Neural crest cell (in vitro differentiated cells): Measurements from ENCODE around the gene GMCL2. TPM values are rescaled to one million over a fixed set of nuclear protein-coding genes. Genes with fewer than 3 reads are reported as not detected.

ENCODE experiments used
- DNase-seq: peaks from one replicate; pipeline ENCODE4 v3.0.0; 2021; ENCODE audit warnings: low read depth, mixed read lengths, low spot score
- H3K27ac Mint-ChIP-seq: one replicate; pipeline ENCODE4 v1.8.0; 2021; ENCODE audit warnings: mild to moderate bottlenecking, mixed read lengths; ENCODE audit not compliant: unreplicated experiment
- H3K27me3 Mint-ChIP-seq: 2 replicates; pipeline ENCODE4 v1.8.0; 2021; ENCODE audit warnings: low read depth, mild to moderate bottlenecking, mixed read lengths
- H3K36me3 Mint-ChIP-seq: 2 replicates; pipeline ENCODE4 v1.8.0; 2021; ENCODE audit warnings: low read depth, mild to moderate bottlenecking, mixed read lengths
- H3K4me1 Mint-ChIP-seq: 2 replicates; pipeline ENCODE4 v1.8.0; 2021; ENCODE audit warnings: mixed read lengths
- H3K4me3 Mint-ChIP-seq: one replicate; pipeline ENCODE4 v1.8.0; 2021; ENCODE audit warnings: mild to moderate bottlenecking, mixed read lengths
- H3K9me3 Mint-ChIP-seq: 2 replicates; pipeline ENCODE4 v1.8.0; 2021; ENCODE audit warnings: mixed read lengths
- total RNA-seq: library from RNA; stranded (reverse); gene quantifications from 2 replicates; pipeline ENCODE4 v1.2.1, GENCODE V29; 2021
- TF ChIP-seq, protein P1 (sequence below): fragments of 200-600 bp; sonication (generic); conservative IDR thresholded peaks from 2 replicates; pipeline ENCODE4 v1.5.0; 2021; ENCODE audit warnings: antibody characterized with exemption, mild to moderate bottlenecking

GMCL2 gene
- total RNA-seq, 1 donor from 2014 or later = not detected

DNA sequence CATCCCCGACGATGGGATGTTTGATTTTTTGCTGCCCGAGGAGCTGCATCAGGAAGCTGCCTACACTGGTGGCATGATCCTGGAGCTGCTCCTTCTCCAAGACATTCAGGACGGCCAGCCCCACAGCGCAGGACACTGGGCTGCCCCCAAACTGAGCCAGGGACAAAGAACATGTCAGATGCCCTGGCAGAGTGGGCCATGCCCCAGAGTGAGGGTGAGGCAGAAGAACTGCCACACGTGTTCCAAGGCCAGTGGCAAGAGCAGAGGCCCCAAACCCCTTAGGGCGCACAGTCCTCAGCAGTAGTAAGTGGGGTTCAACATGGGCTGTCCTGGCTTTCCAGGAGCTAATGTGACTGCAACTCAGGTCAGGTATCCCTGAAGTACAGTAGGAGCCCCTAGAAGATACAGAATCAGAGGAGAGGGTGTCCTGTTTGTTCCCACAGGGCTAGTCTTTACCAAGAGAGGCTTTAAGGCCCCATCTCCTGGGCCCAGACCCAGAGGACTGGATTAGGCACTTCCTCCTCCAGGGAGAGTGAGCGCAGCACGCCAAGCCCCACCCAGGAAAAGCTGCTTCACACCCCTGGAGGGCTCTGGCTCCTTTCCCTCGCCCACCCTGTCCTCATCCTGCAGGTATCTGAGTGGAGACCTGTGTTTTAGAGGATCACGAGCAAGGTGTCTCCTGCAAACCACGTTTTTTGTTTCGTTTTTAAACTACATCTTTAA, 28.3 kb upstream of the GMCL2 start:
- Mint-ChIP-seq H3K27ac (no peak overlapping the region), H3K36me3 (peaks cover 51% of the 10 kb centered on the region), H3K4me3 (peak overlapping the region; percentile 95), H3K4me1 (peaks cover 10% of the 10 kb centered on the region), H3K9me3 (no peaks in the 10 kb centered on the region), H3K27me3 (peaks cover 44% of the 10 kb centered on the region)
- TF ChIP-seq, protein P1, sequence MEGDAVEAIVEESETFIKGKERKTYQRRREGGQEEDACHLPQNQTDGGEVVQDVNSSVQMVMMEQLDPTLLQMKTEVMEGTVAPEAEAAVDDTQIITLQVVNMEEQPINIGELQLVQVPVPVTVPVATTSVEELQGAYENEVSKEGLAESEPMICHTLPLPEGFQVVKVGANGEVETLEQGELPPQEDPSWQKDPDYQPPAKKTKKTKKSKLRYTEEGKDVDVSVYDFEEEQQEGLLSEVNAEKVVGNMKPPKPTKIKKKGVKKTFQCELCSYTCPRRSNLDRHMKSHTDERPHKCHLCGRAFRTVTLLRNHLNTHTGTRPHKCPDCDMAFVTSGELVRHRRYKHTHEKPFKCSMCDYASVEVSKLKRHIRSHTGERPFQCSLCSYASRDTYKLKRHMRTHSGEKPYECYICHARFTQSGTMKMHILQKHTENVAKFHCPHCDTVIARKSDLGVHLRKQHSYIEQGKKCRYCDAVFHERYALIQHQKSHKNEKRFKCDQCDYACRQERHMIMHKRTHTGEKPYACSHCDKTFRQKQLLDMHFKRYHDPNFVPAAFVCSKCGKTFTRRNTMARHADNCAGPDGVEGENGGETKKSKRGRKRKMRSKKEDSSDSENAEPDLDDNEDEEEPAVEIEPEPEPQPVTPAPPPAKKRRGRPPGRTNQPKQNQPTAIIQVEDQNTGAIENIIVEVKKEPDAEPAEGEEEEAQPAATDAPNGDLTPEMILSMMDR = no peak
- no peak for DNase-seq

DNA sequence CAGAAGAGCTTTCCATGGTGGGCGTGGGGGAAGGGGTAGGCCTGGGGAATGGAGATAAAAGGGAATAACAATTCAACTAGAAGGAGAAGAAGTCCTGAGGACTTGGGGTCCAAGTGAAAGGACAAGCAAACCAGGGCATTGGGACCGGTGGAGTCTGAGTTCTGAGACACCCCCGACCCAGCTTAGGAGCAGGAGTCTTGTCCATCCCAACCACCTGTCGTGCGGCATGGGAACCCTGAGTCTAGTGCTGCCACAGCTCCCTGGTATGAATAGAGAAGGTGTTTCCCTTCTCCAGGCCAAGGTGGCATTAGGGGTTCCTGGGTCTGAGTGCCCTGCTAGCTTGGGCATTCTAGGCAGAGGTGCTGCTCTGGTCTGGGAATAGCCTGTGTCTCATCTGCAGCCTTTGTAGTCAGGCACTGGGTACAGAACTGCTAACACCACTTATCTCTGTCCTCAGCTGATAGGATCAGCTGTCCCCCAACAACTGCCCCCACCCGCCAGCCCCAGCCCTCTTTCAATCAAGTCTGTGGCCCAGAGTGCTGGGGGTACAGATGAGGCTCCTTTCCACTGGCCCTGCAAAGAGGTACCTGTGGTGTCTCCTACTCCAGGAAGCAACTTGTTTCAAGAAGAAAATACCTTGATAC, 27.1 kb upstream of the GMCL2 start:
- no peaks in the 10 kb centered on the region for H3K9me3 Mint-ChIP-seq
- peaks cover 20% of the 10 kb centered on the region for H3K4me1 Mint-ChIP-seq
- H3K36me3 Mint-ChIP-seq = peaks cover 56% of the 10 kb centered on the region
- H3K4me3 Mint-ChIP-seq = peak overlapping the region; percentile 95
- TF ChIP-seq, protein P1 = no peak
- H3K27ac Mint-ChIP-seq = peak overlapping the region; percentile 40
- H3K27me3 Mint-ChIP-seq = peaks cover 55% of the 10 kb centered on the region
- no peak for DNase-seq

DNA sequence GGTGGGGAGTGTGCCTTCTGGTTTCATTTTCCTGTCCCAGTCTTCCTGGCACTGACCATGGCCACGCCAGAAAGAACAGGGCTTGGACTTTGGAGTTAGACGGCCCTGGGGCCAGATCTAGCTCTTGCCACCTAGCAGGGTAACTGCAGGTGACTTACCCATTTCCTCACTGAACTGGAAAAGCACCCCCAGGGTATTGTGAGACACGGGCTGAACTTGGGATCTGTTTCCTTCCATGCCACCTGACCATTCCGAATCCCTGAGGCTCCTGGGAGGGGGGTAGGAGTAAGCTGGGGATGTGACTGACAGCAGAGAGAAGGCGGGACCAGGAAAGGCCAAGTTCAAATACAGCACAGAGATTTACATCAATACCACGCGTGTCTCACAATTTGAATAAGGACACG, 26.6 kb upstream of the GMCL2 start:
- no peak for DNase-seq
- peak overlapping the region; percentile 40 for H3K27ac Mint-ChIP-seq
- TF ChIP-seq, protein P1 = no peak

DNA sequence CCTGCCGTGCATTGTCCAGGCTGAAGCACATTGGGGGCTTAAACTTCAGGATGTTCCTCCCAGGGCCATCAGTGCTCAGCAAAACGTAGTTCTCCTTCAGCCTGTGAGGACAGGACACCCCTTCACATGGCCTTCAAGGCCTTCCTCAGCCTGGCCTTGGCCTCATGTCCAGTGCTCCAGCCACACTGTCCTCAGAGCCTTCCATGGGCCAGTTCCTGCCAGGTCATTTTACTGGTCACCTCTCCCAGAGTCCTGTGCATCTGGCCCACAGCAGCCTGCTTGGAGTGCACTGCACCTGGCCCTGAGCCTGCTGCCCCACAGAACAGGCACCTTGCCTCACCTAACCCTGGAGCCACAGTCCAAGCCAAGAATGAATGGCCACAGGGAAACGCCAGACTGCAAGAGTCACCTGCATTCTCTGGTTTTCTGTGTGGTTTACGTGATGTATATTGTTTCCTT, 25.9 kb upstream of the GMCL2 start:
- TF ChIP-seq, protein P1 = no peak
- DNase-seq = no peak
- no peak overlapping the region for H3K27ac Mint-ChIP-seq
- H3K4me3 Mint-ChIP-seq = peak overlapping the region; percentile 95
- peaks cover 66% of the 10 kb centered on the region for H3K27me3 Mint-ChIP-seq
- H3K36me3 Mint-ChIP-seq = peaks cover 62% of the 10 kb centered on the region
- H3K9me3 Mint-ChIP-seq = no peaks in the 10 kb centered on the region
- H3K4me1 Mint-ChIP-seq = peaks cover 32% of the 10 kb centered on the region

More for the DNA sequence above, 26.6 kb upstream of the GMCL2 start:
- Mint-ChIP-seq H3K4me3 (peak overlapping the region; percentile 95), H3K9me3 (no peaks in the 10 kb centered on the region), H3K36me3 (peaks cover 60% of the 10 kb centered on the region), H3K4me1 (peaks cover 25% of the 10 kb centered on the region), H3K27me3 (peaks cover 60% of the 10 kb centered on the region)

DNA sequence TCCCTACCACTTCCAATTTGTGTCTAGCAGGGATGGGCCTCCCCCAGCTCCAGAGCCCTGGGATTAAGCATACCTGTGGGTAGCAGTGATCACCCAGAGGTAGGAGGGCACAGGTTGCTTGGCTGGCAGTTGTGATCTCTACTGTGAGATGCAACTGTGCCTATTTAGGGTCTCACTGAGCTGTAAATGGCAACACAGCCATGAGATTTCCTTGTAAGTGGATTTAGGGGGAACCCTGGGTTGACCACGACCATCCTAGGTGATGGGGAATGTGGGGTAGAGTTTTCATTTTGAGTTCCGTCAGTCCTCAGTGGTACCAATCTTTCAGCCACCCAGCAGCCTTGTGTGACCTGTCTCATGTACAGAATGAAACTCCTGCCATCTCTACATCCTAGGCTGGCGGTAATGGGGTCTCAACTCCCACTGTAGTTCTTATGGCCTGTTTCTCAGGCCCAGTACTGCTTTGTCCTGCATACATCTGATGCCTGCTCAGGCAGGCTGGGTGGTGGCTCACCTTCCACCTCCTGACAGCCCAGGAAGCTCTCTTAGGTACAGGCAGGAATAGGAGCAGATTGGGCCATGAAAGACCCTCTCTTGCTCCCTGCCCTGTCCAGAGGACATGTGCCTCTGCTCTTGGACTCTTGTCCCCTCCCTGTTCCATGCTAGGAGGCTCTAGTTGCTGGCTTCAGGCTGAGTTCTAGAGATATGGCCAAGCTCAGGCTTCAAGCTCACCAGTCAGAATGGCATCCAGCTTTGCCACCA, 25.3 kb upstream of the GMCL2 start:
- Mint-ChIP-seq H3K27ac (no peak overlapping the region), H3K4me3 (peak overlapping the region; percentile 95), H3K9me3 (no peaks in the 10 kb centered on the region), H3K4me1 (peaks cover 38% of the 10 kb centered on the region), H3K36me3 (peaks cover 69% of the 10 kb centered on the region), H3K27me3 (peaks cover 71% of the 10 kb centered on the region)
- no peak for DNase-seq
- TF ChIP-seq, protein P1 = no peak
